Activated naive CD8-positive, alpha-beta T cell (primary cell): ENCODE data around the gene PPIB.
A peak's percentile ranks its signal among the peaks of the same experiment; 100 is the strongest.
"Not testable (repeated sequence)": the region's sequence is repeated elsewhere in the genome, so short reads cannot be mapped to it uniquely, and the experiment has no call there.

ENCODE experiments used
- H3K27ac Mint-ChIP-seq: one replicate; pipeline ENCODE4 v1.8.0; 2021; ENCODE audit warnings: mixed read lengths
- H3K27me3 Mint-ChIP-seq: one replicate; pipeline ENCODE4 v1.8.0; 2021; ENCODE audit warnings: mixed read lengths
- H3K36me3 Mint-ChIP-seq: one replicate; pipeline ENCODE4 v1.8.0; 2021; ENCODE audit warnings: mixed read lengths
- H3K4me1 Mint-ChIP-seq: one replicate; pipeline ENCODE4 v1.8.0; 2021; ENCODE audit warnings: low read depth, mixed read lengths
- H3K4me3 Mint-ChIP-seq: one replicate; pipeline ENCODE4 v1.8.0; 2021; ENCODE audit warnings: mild to moderate bottlenecking, mixed read lengths
- H3K9me3 Mint-ChIP-seq: one replicate; pipeline ENCODE4 v1.8.0; 2021; ENCODE audit warnings: low read depth, mixed read lengths

PPIB gene

GRCh38 chr15:64110950-64111678 lies 51.7 kb downstream of the PPIB start:
- Mint-ChIP-seq H3K36me3 (peaks cover 2% of the 10 kb centered on the region), H3K27me3 (no peaks in the 10 kb centered on the region), H3K4me1 (peaks cover 43% of the 10 kb centered on the region), H3K27ac (peak overlapping the region; percentile 61), H3K9me3 (no peaks in the 10 kb centered on the region), H3K4me3 (no peak overlapping the region)

- H3K4me1 Mint-ChIP-seq = peaks cover 49% of the 10 kb centered on the region
- H3K4me3 Mint-ChIP-seq = not testable (repeated sequence)
Observed at GRCh38 chr15:64110108-64110701, 52.6 kb downstream of the PPIB start.

GRCh38 chr15:64107337-64107736 lies 55.5 kb downstream of the PPIB start:
- H3K4me1 Mint-ChIP-seq = peaks cover 66% of the 10 kb centered on the region
- no peak overlapping the region for H3K4me3 Mint-ChIP-seq
- peaks cover 2% of the 10 kb centered on the region for H3K36me3 Mint-ChIP-seq
- H3K27me3 Mint-ChIP-seq = no peaks in the 10 kb centered on the region
- peaks cover 2% of the 10 kb centered on the region for H3K9me3 Mint-ChIP-seq
- peak overlapping the region; percentile 55 for H3K27ac Mint-ChIP-seq

More at GRCh38 chr15:64110108-64110701, 52.6 kb downstream of the PPIB start:
- peak overlapping the region; percentile 28 for H3K27ac Mint-ChIP-seq
- not testable (repeated sequence) for H3K9me3 Mint-ChIP-seq, H3K27me3 Mint-ChIP-seq, H3K36me3 Mint-ChIP-seq
